Measurements from ENCODE around the gene ASGR2.
"Not testable (repeated sequence)": the region's sequence is repeated elsewhere in the genome, so short reads cannot be mapped to it uniquely, and the experiment has no call there.

Gene ASGR2

GRCh38 chr17:7098802-7099459 lies 15.7 kb downstream of the ASGR2 start:
- DNase-seq (ENCODE audit: low spot score), result no peak

- DNase-seq (ENCODE audit: low spot score), result no peak
Observed at GRCh38 chr17:7097940-7098339, 16.7 kb downstream of the ASGR2 start.

- no peak for DNase-seq (ENCODE audit: low spot score)
Observed at GRCh38 chr17:7095625-7096024, 19.0 kb downstream of the ASGR2 start.

- DNase-seq (ENCODE audit: low spot score), result no peak
Observed at GRCh38 chr17:7094652-7095019, 20.0 kb downstream of the ASGR2 start.

DNA sequence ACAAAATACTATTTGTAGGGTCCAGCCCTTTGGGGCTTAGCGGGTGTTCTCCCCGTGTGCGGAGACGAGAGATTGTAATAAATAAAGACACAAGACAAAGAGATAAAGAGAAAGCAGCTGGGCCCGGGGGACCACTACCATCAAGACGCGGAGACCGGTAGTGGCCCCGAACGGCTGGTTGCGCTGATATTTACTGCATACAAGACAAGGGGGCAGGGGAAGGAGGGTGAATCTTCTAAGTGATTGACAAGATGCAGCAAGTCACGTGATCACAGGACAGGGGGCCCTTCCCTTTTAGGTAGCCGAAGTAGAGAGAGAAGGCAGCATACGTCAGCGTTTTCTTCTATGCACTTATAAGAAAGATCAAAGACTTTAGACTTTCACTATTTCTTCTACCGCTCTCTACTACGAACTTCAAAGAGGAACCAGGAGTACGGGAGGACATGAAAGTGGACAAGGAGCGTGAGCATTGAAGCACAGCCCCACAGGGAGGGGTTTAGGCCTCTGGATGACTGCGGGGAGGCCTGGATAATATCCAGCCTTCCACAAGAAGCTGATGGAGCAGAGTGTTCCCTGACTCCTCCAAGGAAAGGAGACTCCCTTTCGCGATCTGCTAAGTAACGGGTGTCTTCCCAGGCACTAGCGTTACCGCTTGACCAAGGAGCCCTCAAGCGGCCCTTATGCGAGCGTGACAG lies 23.2 kb downstream of the ASGR2 start:
- not testable (repeated sequence) for DNase-seq (ENCODE audit: low spot score)

DNA sequence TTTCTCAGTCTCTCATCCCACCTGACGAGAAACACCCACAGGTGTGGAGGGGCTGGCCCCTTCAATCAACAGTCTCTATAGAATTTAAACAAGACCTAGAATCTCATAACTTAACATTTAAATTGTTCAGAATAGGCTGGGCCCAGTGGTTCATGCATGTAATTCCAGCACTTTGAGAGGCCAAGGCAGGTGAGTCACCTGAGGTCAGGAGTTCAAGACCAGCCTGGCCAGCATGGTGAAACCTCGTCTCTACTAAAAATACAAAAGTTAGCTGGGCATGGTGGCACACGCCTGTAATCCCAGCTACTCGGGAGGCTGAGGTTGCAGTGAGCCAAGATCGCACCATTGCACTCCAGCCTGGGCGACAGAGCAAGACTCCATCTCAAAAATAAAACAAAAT lies 25.1 kb downstream of the ASGR2 start:
- DNase-seq (ENCODE audit: low spot score), result not testable (repeated sequence)

- DNase-seq (ENCODE audit: low spot score), result not testable (repeated sequence)
Observed at GRCh38 chr17:7088442-7088841, 26.2 kb downstream of the ASGR2 start.

GRCh38 chr17:7084088-7084487 lies 30.5 kb downstream of the ASGR2 start:
- no peak for DNase-seq (ENCODE audit: low spot score)

GRCh38 chr17:7083592-7083991 lies 31.0 kb downstream of the ASGR2 start:
- DNase-seq (ENCODE audit: low spot score), result no peak

DNA sequence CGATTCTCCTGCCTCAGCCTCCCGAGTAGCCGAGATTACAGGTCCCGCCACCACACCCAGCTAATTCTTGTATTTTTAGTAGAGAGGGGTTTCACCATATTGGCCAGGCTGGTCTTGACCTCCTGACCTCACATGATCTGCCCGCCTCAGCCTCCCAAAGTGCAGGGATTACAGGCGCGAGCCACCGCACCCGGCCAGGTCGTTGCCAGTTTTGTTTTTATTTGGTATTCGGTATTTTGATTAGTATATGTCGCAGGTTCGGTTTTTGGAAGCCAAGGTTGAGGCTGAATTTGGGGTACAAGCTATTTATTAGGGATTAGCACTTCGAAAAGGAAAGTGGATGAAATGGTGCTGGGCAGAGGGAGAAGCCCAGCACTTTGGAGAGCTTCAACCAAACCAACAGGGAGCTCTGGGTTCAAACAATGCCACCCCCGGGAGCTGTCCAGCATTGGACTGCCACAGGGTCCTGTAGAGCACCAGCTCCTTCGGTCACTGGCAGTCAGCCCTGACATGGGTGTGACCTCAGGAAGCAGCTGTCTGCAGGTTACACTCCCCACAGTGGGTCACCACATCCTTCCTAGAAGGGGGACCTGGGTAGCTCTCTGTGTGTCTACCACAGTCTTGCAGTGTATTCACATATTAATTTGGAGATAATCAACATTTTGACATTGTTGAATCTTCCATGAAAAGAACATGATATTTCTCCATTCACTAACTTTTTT lies 33.1 kb downstream of the ASGR2 start:
- DNase-seq (ENCODE audit: low spot score), result no peak

- DNase-seq (ENCODE audit: low spot score), result no peak
Observed at GRCh38 chr17:7080456-7081041, 34.1 kb downstream of the ASGR2 start.

DNA sequence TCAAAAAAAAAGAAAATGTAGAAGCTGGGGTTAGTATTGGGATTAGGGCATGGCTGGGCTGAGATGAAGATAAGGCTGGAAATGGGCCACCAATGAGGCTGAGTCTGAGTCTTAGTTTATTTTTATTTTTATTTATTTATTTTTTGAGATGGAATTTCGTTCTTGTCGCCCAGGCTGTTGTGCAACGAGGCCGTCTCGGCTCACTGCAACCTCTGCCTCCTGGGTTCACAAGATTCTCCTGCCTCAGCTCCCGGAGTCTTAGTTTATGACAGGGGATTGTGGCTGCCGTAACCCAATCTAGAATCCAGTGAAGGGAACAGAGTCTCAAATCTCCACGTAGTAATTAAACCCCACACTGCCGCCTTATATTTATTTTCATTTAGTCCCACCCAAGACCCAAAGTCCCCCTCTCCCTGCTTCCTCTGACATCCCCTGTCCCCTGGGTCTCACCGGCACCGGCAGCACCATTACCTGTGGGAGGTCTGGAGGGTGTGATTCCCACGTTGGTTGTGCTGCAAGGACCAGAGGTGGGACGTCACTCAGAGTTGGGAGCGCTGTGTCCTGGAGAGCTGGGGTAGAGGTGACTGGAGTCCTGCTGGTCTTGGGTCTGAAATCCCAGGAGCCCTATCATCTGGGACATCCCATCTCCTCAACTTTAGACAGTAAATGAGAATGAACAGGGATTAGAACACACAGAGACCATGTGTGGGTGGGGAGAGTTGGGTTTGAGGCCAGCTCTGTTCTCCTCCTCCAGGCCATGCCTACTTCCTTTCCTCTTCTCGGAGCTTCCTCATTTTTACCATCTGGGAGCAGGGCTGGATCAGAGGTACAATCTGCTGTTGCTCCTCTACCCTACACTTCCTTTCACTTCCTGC lies 34.8 kb downstream of the ASGR2 start, which contains the start of gene CLEC10A:
Gene CLEC10A (minus strand): TSS at position 671 of the 875 bp plus-strand sequence. CDS start 1,439 bp downstream, outside the sequence.
- DNase-seq (ENCODE audit: low spot score), result no peak

GRCh38 chr17:7078711-7079110 lies 35.9 kb downstream of the ASGR2 start:
- no peak for DNase-seq (ENCODE audit: low spot score)

DNA sequence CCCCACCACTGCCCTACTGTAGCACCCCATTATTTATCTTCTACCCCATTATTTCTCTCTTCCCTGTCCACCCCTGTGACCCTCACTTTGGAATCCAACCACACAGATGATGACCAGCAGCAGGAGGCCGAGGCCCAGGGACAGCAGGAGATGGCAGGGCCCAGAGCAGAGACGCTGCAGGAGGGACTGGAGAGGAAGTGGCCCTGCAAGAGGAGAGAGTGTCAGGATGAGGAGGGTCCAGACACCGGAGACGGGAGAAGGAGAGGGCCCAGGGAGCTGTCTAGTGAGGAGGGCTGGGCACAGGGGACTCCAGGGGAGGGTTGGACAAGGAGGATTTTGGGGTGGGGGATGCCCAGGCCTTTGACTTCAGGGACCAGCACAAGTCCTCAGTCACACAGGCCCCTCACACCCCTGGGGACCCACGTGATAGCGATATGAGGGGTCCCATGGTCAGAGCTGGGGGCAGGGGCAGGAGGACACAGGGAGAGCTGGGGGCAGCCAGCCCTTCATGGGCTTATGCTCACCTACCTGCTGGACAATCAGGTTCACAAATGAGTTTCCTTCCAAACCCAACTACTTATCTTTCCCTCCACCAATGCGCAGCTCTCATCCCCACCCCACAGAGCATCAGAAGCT lies 36.6 kb downstream of the ASGR2 start:
- DNase-seq (ENCODE audit: low spot score), result no peak

DNA sequence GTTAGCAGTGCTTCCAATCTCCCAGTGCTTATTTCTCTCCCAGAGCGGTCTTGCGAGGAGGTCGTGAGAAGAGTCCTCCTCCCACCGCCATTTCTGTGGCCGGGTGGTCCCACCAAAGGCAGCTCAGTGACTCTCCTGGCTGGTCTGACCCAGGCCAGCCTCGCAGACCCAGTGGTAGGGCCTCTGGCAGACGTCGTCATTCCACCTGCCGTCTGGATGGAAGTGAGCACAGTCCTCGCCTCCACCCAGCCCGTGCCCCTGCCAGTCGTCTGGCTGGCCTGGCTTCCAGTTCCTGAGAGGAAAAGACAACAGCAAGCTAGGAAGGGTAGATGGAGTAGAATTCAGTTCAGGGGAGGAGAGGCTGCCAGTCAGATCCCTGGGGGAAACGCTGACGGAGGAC lies 39.7 kb downstream of the ASGR2 start:
- no peak for DNase-seq (ENCODE audit: low spot score)

DNA sequence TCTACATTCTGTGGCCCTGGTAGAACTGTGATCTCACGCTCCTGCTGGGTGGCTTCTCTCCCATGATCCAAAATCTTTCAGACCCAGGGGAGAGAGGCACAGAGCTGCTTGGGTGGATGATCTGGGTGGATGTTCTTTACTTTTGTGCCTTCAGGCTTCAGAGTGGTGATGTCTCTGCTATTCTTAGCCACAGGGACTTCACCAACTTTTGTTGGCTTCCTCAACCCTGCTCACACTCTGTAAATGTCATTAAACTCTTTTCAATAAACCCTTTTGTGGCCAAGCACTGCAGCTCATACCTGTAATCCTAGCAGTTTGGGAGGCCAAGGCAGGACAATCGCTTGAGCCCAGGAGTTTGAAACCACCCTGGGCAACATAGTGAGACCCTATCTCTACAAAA lies 42.2 kb downstream of the ASGR2 start:
- DNase-seq (ENCODE audit: low spot score), result no peak

GRCh38 chr17:7070712-7071111 lies 43.9 kb downstream of the ASGR2 start:
- no peak for DNase-seq (ENCODE audit: low spot score)

- DNase-seq (ENCODE audit: low spot score), result no peak
Observed at GRCh38 chr17:7068268-7068667, 46.4 kb downstream of the ASGR2 start.

DNA sequence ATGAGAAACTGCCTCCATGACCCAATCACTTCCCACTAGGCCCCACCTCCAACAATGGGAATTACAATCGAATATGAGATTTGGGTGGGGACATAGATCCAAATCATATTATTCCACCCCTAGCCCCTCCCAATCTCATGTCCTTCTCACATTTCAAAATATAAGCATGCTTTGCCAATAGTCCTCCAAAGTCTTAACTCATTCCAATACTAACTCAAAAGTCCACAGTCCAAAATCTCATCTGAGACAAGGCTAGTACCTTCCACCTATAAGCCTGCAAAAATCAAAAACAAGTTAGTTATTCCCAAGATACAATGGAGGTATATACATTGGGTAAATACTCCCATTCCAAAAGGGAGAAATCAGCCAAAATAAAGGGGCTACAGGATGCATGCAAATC lies 47.4 kb downstream of the ASGR2 start:
- no peak for DNase-seq (ENCODE audit: low spot score)

- DNase-seq (ENCODE audit: low spot score), result no peak
Observed at GRCh38 chr17:7064261-7064660, 50.4 kb downstream of the ASGR2 start.

GRCh38 chr17:7063518-7064094 lies 51.0 kb downstream of the ASGR2 start:
- DNase-seq (ENCODE audit: low spot score), result no peak

All from hepatic stellate cell (primary cell).